GM19043 (cell line): ENCODE measurements around the gene LHFPL4.

ENCODE experiments used
- ATAC-seq: cut with Tn5 transposase; IDR thresholded peaks from one replicate; pipeline ENCODE4 v1.9.1; 2021; ENCODE audit warnings: low read depth; ENCODE audit not compliant: unreplicated experiment

The LHFPL4 gene

DNA sequence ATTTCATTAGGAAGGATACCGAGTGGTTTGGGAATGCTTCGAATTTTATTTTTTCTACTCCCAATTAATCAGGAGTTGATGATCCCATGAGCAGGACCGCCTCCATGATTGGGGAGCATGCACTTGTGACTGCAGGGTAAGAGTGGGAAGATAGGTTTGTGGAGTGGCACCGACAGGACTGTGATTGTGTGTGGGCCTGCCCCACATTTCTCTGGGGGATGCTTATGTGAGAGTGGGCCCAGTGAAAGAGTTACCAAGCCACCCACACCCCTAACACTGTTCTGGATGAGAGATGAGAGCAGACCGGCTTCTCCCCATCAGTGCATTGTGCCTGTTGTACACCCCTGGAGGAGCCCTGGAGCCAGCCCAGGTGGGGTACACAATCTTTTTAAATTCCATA lies 76.7 kb downstream of the LHFPL4 start:
- no peak for ATAC-seq

GRCh38 chr3:9474482-9474881 lies 79.1 kb downstream of the LHFPL4 start:
- no peak for ATAC-seq

DNA sequence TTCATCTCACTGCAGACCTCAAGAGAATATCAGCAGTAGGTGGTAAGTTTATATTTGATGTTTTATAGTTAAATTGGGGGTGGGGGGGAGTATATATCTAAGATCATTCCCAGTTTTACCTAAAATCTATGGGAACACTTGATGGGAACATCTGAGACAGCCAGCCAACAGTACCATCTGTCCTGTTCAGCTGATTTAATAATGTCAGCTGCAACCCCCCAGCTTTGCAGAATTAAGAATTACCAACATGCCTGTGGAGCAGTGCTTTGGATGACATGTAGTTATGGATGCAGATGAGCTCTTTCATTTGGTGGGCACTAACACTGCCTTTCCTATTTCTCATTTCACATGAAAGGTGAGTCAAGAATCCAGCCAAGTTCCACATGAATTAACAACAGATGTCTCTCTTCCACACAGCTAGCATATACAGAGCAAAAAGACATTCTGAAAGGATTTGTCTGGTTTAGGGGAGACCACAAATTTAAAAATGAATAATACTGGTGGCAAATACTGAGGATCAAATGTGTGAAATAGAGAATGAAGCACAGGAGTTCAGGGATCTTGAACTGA lies 80.0 kb downstream of the LHFPL4 start:
- no peak for ATAC-seq

DNA sequence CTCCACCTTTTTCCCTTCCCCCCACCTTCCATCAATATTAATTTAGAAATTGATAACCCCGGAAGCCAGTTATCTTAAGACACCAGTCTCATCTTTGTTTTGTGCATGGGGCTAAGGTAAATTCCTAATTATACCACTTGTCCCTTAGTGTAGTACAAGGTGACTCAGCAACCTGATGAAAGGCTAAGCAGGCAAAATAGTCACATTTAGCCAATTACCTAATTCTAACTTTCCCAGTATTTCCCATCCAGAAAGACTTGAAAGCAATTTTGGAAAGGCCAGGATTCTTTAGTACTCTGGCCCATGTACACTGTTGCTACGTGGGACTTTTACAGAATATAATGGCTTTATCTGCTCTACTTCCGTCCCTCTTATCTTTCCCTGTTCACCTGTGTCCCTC lies 83.6 kb downstream of the LHFPL4 start:
- ATAC-seq = no peak

- no peak for ATAC-seq
Measured at GRCh38 chr3:9468460-9468859, 85.2 kb downstream of the LHFPL4 start.

DNA sequence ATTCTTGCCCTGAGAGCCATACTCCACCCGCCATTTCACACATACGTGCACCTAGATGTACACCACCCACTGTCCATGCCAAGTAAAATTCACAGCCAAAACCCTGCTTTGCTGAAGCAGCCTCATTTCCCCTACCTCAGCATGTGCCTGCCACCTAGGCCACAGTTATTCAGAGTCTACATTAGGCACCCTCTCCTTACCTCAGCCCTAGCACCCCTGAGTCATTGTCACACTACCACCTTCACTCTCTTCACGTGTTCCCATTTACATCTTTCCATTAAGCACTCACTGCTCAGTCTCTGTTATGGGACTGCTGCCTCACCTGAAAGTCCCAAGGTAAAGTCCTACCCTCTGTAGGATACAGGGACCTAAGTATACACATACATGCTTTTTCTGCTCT lies 86.2 kb downstream of the LHFPL4 start:
- ATAC-seq = no peak

GRCh38 chr3:9455596-9456131 lies 98.0 kb downstream of the LHFPL4 start:
- ATAC-seq = no peak

DNA sequence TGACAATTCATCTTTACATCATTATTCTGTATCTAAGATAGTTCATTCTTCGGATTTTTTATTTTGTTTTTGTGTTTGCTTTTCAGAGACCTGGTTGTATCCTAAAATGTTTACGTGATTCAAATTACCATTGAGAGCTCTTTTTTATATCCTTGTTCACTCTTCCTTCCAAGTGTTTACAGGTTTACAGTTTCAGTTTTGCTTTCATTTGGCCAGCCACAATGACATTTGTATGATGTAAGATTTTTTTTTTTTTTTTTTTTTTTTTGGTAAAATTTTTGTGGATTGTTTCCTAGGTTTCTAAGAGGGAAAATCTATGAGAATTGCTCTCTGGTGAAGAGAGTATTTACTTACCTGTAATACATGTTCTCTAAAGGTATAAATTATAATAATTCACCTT lies 101.2 kb downstream of the LHFPL4 start:
- no peak for ATAC-seq

DNA sequence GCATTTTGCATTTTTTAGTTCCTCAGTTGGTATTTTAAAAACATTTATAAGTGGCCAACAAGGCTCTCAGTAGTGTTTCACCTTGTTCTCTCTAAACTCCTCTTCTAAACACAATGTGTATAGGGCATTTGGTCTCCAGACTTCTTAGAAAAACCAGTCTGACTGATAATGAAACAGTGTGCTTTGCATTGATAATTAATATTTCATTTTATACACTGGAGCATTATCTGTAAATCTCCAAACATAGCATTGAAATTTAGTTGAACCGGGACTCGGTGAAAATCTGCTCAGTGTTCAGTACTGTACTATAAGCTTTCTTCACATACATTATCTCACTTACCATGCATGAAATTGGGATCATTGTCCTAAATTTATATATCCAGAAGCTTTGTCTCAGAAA lies 102.6 kb downstream of the LHFPL4 start:
- ATAC-seq = no peak

DNA sequence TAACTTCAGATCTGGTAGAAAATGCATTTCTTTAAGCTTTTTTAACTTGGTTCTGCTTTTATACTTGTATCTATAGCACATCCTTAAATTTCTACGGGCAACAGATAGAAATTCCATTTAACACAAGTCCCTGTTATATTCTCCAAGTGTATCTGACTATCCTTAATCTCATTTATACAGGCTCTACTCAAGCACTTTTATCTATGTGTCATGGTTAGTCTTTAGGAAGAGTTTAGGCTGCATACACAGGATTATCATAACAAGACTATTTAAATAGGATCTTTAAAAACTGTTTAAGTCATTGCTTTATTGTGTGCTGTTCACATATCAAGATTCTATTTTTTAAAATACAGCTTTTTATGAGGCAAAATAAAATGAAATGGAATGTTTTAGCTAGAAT lies 103.5 kb downstream of the LHFPL4 start:
- ATAC-seq = no peak

DNA sequence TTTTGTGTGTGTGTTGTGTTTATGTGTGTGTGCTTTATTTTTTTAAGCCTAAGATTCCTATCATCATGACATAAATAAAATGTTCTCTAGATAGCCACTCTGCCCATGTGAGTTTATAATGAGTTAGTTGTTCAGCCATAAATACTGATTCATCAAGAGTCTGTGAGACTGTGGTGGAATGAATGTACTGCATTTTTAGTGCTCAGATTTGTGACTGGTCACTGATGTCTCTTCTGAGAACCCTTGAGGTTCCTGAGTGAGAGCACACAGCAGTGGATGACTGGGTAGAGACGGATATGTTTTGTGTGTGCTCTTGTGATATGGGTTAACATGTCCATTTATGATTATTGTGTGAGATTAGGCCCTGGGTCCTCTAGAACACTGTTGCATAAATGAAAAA lies 105.0 kb downstream of the LHFPL4 start:
- ATAC-seq = no peak
